Left ventricle myocardium superior (tissue), 1 donor: ENCODE measurements around the gene PRSS57. TPM values are rescaled to one million over a fixed set of nuclear protein-coding genes. Genes with fewer than 3 reads are reported as not detected.

Experiments used
- ATAC-seq: fragments of 200-7000 bp; cut with Tn5 transposase; one replicate; pipeline ENCODE4 v1.9.1; 2020; ENCODE audit warnings: mild to moderate bottlenecking, moderate library complexity
- DNase-seq: peaks from one replicate; pipeline ENCODE4 v3.0.0-alpha.2; 2020
- intact Hi-C: fragments of 100-400 bp; cut with micrococcal nuclease; formaldehyde crosslinking; loops from one replicate; pipeline ENCODE4 v1.11.0; 2022
- total RNA-seq: library from RNA; stranded (reverse); fragmentation: NEBNext Ultra II Directional; extraction: Animal tissue kit (Norgen Biotek cat#: 25700); gene quantifications from one replicate; pipeline ENCODE4 v1.2.1, GENCODE V29; 2021
- donor health status: DM: no; HTN: yes; CAD: no; lungs with severe emphysema.

The PRSS57 gene
- total RNA-seq, 1 donor from 2014 or later = not detected

GRCh38 chr19:726993-727956, 32.0 kb upstream of the PRSS57 start:
- intact Hi-C loops = no loop called here

GRCh38 chr19:725461-726089, 30.3 kb upstream of the PRSS57 start:
- no peak for ATAC-seq
- intact Hi-C loops = no loop called here
- no peak for DNase-seq

More at GRCh38 chr19:726993-727956, 32.0 kb upstream of the PRSS57 start:
- ATAC-seq = peak; percentile 28
- no peak for DNase-seq

DNA sequence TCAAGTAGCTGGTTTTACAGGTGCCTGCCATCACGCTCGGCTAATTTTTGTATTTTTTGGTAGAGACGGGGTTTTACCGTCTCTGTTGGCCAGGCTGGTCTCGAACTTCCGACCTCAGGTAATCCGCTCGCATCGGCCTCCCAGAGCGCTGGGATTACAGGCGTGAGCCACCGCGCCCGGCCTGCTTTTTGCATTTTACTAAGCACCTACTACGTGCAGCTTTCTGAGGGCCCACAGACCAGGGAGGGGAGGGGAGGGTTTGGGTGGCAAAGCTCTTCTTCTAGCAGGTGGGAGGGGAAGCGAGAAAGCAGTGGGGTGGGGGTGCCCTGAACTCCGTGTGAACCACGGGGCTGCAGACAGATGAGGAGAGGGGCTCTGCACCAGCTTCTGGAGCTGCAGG, 28.5 kb upstream of the PRSS57 start:
- ATAC-seq (no peak), DNase-seq (no peak)
- intact Hi-C loops = no loop called here

GRCh38 chr19:723247-723646, 28.0 kb upstream of the PRSS57 start:
- DNase-seq = no peak
- no peak for ATAC-seq
- intact Hi-C loops = no loop called here

GRCh38 chr19:722553-723101, 27.4 kb upstream of the PRSS57 start:
- intact Hi-C loops = no loop called here
- peak; percentile 67 for DNase-seq
- ATAC-seq = peak; percentile 25

GRCh38 chr19:720345-721160, 25.3 kb upstream of the PRSS57 start:
- peak; percentile 24 for ATAC-seq
- DNase-seq = no peak
- intact Hi-C loops = no loop called here

DNA sequence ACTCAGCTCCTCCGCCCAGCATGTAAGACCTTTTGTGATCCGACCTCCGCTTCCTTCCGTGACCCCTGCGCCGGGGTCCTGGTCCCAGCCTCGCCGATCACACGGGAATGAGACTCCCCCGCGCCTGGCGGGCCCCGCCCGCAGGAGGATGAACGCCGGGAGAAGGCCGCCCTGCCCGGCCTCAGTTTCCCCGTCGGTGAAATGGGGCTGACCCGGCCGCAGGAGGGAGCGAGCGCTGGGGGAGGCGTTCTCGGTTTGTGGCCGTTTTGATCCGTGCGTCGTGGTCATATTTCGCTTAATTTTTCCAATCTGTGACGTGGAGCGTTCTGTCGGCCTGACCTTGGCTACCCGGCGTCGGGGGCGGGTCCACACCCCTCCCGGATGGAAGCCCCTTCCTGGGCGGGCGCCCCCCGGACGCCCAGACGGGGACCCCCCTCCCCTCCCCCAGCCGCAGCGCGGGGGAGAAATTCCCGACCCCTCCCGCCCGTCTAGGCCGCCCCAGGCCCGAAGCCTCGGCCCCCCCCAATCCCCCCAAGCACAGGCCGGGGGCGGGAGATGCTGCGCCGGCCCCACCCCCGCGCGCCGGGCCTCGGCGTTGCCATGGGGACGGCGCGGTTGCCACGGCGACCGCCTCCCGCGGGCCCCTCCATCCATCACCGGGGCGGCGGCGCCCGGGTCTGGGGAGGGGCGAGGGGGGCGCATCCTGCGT, 24.5 kb upstream of the PRSS57 start:
- peak; percentile 14 for ATAC-seq
- intact Hi-C loops = no loop called here
- no peak for DNase-seq

DNA sequence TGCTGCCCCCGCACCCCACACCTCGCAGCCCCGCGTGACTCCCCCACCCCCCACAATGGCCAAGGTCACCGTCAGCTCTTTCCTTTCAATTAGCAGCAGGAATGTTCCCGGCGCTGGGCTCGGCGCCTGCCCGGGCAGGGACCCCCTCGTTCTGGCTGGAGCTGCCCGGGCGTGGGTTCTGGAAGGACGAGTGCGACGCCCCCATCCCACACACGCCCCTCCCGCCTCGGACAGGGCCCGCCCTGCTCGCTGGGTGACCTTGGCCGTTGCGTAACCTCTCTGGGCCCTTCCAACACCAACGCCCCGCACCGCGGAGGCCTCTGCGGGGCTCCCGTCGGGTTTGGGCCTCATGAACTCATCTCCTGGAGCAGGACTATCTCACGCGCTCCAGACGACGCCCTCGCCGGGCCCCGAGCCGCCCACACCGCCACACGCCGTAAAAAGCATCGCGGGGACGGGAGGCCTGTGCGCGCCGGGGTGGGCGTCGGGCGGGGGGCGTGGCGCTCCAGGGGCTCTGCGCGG, 23.8 kb upstream of the PRSS57 start:
- DNase-seq (peak; percentile 83), ATAC-seq (peak; percentile 80)
- intact Hi-C loops = no loop called here

DNA sequence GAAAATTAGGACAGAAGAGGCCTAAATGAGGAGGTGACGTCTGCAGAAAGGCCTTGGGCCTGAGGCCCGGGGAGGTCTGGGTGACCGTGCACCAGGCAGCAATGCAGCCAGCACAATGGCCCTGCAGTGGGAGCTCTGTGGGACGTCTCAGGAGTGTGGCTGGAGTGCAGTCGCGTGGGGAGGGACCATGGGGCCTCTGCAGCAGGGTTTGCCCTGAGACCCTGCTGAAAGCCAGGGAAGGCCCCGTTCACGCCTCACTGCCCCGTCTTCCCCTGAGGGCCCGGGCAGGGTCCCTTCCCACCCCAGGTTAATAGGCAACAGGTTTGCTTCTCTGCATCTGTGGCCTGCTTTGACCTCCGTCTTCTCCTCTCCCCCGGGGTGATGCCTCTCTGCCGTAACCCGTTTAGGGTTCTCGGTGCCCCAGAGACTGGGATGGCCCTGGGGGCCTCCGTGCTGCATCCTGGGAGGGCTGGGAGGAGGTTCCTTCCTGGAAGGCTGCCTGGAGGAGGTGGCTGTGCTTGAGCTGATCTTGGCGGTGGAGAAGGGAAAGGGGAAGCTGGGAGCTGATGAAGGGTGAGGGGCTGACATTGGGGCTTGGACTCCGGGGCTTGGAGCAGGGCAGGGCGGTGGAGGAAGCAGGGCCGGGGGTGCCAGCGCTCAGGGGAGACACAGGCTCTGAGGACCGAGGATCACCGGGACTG, 23.1 kb upstream of the PRSS57 start:
- DNase-seq (no peak), ATAC-seq (peak; percentile 34)

DNA sequence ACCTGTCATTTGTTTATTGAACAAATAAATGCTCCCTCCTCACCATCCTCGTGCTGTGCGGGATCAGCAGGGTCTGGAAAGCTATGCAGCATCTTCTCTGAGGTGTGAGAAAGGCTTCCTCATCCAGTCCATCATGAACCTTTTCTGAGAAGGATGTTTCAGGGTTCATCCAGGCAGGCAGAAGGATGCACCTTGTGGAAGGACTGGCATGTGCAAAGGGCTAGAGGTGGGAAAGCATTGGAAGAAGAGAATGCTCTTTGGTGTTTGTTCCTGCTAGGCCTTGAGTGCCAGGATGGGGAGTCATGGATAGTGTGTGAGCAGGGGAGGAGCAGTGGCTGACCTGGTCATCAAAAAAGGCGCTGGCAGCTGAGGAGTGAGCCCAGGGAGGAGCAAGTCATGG, 20.1 kb upstream of the PRSS57 start:
- DNase-seq = no peak
- intact Hi-C loops = no loop called here
- no peak for ATAC-seq

More for the DNA sequence above, 23.1 kb upstream of the PRSS57 start:
- intact Hi-C loops = no loop called here

- intact Hi-C loops = no loop called here
- DNase-seq = no peak
- ATAC-seq = no peak
Observed at GRCh38 chr19:711254-711653, 16.0 kb upstream of the PRSS57 start.

- peak; percentile 16 for ATAC-seq
- intact Hi-C loops = no loop called here
- DNase-seq = peak; percentile 51
Observed at GRCh38 chr19:710767-711166, 15.5 kb upstream of the PRSS57 start.

DNA sequence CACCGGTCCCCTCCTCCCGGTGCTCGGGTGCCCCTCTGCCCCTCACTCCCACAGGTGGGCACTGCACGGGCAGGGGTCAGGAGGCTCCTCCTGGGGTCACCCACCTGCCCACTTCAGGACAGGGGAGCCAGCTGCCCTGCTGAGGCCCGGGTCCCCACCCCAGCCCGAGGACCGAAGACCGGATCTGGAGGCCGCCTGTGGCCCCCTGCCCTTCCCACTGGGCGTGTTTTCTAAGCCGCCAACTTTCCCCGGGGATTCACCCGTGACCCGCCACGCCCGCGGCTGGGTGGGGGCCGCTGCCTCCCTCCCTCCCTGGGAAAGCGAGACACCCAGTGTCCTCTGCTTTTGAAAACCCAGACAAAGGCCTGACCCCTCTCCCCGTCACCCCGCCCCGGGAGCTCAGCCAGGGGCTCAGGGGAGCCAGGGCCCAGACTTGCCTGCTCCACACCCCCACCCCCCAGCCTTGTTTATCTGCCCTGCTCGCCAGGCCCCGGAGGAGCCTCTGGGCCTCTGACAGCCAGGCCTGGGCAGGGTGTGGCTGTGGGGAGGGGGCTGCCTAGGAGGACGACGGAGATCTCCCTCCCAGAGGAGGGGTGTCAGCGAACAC, 14.8 kb upstream of the PRSS57 start:
- intact Hi-C loops = no loop called here
- ATAC-seq (peak; percentile 71), DNase-seq (peak; percentile 79)

GRCh38 chr19:709196-709964, 14.1 kb upstream of the PRSS57 start:
- DNase-seq (no peak), ATAC-seq (peak; percentile 14)
- intact Hi-C loops = no loop called here

- DNase-seq (peak; percentile 67), ATAC-seq (peak; percentile 36)
- intact Hi-C loops = no loop called here
Observed at GRCh38 chr19:708154-709143, 13.2 kb upstream of the PRSS57 start, which contains the start of gene PALM. Gene PALM, plus strand, starts transcription at chr19:708935. Its CDS starts 212 bp downstream, at chr19:709147.

DNA sequence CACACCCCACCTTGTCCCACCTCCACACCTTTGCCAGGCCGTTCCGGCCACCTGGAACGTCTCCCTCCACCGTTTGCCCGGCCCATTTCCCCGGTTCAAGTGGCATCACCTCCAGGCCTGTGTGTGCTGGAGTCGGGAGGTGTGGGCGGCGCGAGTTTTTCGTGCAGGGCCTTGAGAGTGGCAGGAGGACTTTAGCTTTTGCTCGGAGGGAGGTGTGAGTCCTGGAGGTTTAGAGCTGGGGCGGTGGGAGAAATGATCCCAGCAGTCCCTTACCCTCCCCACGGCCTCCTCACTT, 9.1 kb upstream of the PRSS57 start:
- intact Hi-C loops = no loop called here
- DNase-seq = no peak
- ATAC-seq = no peak
